NOMO-1 treated with dmso at 0.1 percent for 144 hours (cell line): ENCODE measurements around the gene EIF4E3.

Source experiments
- DNase-seq: peaks from one replicate; lab custom pipeline; 2025; ENCODE audit not compliant: unreplicated experiment; lab: John Stamatoyannopoulos, UW

EIF4E3 gene

DNA sequence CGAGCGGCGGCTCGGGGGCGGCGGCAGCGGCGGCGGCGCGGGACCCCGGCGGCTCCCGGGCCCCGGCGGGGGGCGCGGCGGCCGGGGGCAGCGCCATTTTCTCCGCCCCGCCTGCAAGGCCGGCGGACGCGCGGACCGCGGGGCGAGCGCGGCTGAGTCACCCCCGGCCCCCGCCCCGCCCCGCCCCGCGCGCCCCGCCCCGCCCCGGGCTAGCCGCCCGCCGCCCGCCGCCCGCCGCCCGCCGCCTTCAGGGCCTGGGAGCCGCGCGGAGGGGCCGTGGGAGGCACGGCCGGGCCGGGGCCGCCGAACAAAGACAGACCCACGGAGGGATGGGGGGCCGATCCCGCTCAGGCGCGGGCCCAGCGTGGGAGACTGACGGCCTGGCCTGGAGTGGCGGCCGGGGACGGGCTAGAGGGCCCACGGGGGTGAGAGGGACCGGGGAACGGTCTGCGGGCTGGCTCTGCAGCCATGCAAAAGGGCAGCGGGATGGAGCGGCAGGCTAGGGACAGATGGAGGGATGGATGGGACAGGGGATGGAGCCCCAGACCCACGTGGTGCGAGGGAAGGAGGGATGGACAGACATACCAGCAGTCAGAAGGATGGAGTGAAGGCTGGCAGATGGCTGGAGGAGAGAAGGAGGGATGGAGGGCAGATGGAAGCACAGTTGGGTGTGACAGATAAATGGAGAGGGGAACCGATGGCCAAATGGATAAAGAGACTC, at the start of gene EIF4E3:
Gene EIF4E3, minus strand, starts transcription at position 132 of the 721 bp plus-strand sequence. Its CDS starts 35 bp downstream, at position 97.
- no peak for DNase-seq

DNA sequence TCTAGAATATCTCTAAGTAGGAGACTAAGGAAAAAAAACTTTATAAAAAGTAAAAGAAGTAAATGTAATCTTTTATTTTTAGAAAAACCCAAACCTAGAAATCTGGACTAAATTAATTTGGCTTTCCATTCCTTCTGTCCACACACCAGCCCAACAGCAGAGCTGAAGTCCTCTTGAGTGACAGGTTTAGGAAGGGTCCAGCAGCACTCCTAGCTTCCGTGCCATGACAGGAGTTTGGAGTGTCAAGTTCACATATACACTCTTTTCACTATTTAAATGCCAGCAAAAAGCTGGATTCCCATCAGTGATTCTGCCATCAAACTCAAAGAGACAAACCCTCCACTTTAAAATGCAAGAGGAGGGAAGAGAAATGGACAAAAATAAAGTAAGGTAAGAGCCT, 46.7 kb upstream of the EIF4E3 start:
- no peak for DNase-seq

DNA sequence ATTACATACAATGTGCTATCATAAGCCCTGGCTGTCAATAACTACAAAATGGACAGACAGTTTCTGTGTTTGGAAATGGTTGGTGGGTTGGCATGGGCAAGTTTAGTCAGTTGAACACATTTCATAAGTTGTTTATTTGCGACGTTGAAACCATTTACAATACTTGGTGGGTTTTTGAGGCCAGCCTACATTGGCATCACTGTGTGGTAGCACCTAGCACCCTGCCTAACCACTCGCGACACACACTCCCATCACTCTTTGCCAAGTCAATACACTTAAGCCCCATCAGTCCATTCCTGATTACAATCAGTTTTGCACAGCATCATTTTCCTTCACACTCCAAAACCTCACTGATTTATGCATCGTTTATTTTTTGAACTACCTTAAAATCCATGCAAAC, 45.9 kb upstream of the EIF4E3 start:
- no peak for DNase-seq

DNA sequence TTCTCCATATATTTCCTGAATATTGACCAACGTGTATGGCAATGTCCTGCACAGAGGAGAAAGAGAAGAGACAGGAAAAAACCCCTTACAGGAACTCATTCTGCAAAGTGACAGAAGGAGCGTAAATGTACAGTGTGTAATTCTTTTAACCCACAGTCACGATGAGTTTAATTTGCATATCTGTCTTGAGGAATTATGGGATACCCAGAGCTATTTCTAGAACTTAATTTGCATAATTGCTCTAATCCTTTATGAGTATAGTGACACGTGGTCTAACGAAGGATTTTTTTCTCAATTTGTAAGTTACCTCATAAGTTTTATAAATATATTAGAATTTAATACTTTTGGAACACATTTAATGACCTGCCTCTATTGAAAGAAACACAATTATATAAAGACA, 38.2 kb upstream of the EIF4E3 start:
- no peak for DNase-seq

DNA sequence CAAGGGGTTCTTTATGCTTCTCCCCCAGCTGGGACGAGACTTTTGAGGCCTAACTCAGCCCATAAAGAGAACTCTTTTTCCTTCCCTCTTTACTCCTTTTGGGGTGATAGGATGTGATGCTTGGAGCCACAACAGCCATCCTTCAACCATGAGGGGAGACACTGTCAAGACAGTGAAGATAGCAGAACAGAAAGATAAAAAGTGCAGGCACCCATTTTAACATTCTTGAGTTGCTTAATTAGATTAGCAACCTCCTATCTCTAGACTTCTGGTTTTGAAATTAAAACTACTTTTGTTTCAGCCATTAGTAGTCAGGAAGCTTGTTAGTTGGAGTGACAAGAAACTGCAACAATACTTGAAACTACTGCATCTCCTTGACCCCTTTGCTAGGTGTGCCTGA, 34.9 kb upstream of the EIF4E3 start:
- DNase-seq, result no peak

DNA sequence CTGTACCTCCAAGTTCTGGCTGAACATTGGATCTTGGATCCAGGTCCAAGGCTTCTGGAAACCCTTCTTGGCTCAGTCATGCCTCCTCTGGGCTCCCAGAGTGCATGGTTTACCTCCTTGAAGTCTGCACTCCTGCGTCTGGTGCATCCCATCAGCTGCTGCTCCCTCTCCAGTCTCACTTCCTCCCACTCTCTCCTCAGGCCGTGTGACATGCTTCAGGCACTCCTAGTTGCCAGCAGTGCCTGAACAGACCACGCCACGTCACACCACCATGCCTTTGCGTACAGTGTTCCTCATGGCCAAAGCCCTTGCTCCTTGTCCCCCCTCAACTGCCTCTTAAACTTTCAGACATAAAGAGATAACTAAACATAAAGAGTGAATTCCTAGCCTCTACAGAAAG, 34.2 kb upstream of the EIF4E3 start:
- no peak for DNase-seq

DNA sequence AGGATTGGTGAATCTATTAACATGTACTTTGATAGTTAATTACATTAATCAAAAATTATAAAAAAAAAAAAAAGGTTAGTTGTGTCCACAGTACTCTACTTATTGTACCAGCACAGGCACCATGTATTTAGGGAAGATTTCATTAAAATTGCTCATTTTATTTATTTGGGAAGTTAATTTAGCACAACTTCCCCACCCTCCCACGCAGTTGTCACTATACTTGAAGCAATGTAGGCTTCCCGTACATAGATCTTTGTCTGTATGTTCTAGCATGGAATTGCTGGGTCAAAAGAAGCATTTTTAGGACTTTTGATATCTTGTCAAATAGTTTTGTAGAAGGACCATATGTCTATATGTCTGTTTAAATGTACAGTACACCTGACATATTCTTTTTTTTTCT, 32.9 kb upstream of the EIF4E3 start:
- no peak for DNase-seq

DNA sequence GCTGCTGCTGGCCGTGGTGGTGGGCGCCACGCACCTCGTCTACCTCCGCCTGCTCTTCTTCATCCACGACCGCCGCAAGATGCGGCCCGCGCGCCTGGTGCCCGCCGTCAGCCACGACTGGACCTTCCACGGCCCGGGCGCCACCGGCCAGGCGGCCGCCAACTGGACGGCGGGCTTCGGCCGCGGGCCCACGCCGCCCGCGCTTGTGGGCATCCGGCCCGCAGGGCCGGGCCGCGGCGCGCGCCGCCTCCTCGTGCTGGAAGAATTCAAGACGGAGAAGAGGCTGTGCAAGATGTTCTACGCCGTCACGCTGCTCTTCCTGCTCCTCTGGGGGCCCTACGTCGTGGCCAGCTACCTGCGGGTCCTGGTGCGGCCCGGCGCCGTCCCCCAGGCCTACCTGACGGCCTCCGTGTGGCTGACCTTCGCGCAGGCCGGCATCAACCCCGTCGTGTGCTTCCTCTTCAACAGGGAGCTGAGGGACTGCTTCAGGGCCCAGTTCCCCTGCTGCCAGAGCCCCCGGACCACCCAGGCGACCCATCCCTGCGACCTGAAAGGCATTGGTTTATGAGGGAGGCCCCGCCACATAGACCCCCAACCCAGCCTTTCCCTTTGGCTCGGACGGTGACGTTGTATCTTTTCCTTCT, 29.5 kb upstream of the EIF4E3 start:
- DNase-seq, result no peak

DNA sequence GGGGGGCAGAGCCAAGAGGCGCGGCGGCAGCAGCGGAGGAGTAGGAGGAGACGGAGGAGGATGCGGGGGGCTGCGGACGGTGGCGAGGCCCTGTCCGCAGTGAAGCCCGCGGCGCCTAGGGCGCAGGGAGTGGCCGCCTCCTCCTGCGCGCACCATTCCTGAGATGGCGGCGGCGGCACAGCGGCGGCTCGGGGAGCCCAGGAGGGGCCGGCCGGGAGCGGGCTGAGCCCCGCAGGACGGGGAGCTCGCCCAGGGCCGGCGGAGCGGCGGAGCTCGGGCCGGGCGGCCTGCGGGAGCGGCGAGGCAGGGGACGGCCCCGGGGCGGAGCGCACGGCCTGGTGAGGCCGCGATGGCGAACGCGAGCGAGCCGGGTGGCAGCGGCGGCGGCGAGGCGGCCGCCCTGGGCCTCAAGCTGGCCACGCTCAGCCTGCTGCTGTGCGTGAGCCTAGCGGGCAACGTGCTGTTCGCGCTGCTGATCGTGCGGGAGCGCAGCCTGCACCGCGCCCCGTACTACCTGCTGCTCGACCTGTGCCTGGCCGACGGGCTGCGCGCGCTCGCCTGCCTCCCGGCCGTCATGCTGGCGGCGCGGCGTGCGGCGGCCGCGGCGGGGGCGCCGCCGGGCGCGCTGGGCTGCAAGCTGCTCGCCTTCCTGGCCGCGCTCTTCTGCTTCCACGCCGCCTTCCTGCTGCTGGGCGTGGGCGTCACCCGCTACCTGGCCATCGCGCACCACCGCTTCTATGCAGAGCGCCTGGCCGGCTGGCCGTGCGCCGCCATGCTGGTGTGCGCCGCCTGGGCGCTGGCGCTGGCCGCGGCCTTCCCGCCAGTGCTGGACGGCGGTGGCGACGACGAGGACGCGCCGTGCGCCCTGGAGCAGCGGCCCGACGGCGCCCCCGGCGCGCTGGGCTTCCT, 28.8 kb upstream of the EIF4E3 start, which contains the start of gene GPR27:
Gene GPR27, plus strand, starts transcription at position 155 of the 909 bp plus-strand sequence. Its CDS starts 195 bp downstream, at position 350.
- no peak for DNase-seq

DNA sequence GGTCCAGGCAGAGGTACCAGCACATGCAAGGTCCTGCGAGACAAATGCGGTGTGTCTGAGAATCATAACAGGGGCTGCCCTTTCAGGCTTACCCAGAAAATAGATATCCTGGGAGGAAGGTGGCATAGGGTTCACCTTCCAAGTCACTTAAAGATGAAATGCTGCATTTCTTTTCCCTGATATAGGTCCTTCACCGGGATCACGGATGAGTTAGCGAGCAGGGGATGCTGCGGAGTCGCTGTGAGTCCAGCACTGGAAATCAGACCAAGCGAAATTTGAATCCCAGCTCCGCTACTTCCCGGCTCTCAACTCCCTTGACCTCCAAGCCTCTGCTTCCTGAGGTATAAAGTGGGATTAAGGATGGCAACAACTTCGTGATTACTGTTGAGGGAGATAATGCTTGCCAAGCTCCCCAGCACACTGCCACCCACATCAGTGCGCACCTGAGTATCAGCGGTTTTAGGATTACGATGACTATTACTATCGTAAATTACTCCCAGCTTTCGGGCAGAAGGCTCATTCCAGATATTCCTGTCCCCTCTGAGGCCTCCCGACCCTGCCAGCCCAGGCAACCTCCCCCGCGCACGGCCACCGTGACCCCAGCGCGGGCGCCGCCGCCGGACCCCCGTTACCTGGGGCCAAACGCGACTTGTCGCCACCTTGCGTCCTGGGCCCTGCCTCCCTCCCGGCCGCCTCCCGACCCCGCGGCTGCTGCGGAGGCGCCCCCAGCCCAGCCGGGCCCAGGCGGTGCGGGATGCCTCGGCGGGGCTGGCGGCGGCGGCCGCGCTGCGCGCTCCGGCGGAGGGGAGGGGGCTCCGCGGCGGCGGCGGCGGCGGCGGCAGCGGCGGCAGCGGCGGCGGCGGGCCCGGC, 27.9 kb upstream of the EIF4E3 start:
- DNase-seq, result no peak

DNA sequence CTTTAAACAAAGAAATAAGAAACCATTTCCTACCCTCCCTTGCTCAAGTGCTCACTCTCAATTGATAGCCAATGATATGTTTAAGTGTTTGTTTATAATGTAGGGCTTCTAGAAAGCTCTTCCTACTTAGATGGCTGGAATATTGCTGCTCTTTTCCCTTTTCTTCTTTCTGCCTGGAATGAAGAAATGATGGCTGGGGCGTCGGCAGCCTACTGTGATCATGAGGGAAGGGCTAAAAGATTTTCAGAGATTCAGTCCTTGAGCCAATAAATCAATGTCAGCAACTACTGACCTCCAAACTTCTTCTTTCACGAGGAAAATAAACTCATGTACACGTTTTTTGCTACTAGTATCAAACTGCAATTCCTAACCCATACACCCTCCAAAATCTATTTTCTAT, 26.4 kb upstream of the EIF4E3 start:
- DNase-seq, result no peak

DNA sequence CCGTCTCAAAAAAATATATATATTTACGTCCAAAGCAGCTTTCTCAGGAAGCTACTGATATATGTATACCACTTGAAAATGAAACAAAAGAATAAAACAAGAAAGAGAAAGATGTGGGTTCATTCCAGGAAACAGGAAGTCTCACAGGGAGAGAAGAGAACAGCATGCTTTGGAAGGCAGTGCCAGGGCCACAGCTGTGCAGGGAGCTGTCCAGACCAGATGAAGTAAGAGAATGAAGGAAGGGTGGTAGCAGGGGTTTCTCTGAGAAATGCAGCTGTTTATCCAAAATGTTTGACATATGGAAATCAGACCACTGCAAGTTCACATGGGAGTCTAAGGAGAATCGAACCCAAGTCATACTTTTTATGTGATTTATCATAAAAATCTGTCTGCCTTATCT, 19.5 kb upstream of the EIF4E3 start:
- no peak for DNase-seq

DNA sequence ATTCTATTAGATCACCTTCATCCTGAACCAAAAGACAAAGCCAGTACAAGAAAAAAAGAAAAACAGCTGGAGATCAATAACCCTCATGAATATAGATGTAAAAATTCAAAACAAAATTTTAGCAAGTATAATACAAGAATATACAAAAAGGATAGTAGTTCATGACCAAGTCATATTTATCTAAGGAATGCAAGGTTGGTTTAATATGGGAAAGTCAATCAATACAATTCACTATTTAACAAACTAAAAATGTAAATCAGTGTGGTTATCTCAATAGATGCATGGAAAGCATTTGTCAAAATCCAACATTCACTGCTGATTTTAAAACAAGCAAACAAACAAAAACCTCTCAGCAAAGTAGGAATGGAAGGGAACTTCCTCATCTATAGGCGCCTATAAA, 17.4 kb upstream of the EIF4E3 start:
- no peak for DNase-seq

DNA sequence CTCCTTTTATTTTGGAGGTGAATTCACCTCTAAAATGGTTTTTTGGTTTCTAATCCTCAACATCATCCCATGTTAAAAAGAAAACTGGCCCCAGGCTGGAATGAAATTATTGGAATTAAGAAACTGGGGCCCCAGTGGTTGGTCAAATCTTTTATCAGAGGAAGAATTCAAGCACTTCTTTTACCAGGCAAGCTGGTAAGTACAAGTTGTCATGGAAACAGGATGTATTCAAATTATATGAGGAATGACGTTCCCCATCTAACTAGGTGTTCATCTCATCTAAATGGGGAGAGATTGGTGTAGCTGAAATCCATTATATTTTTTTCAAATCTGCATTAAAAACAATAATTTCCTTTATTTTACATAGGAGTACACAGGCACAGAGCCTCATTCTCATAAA, 9.7 kb upstream of the EIF4E3 start:
- DNase-seq, result no peak

DNA sequence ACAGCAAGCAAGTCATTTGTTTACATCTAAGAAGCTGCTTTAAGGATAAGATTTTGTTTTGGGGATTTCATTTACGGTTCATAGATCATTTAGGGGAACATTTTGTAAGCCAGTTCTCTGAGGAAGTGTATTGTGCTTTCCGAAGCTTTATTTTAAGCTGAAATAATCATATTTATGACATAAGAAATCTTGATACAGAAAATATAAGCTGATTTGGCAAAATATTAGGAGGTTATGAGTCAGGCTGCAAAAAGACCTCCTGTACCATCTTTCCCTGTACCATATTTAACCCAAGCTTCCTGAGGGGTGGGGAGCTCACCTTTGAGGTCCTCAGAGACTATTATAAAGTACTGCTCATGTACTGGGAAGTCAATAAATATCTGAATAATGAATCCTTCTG, 8.1 kb upstream of the EIF4E3 start:
- no peak for DNase-seq

DNA sequence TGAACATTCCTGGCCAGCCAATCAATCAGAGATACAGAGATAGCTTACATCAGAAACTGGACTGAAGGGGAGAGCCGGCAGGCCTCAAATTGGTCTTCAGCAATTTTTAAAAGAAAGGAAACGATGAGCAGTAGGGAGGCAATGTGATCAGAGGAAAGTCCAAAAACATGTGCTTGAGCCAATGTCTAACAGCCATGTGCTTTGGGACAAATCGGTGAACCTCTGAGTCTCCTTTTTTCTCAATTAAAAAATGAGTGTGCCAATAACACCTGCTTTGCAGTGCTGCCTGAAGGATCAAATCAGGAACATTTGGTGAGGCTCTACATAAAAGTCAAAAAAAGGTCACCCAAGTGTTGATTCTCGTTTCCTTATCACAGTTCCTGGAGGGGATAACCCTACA, 7.4 kb upstream of the EIF4E3 start:
- DNase-seq, result no peak

DNA sequence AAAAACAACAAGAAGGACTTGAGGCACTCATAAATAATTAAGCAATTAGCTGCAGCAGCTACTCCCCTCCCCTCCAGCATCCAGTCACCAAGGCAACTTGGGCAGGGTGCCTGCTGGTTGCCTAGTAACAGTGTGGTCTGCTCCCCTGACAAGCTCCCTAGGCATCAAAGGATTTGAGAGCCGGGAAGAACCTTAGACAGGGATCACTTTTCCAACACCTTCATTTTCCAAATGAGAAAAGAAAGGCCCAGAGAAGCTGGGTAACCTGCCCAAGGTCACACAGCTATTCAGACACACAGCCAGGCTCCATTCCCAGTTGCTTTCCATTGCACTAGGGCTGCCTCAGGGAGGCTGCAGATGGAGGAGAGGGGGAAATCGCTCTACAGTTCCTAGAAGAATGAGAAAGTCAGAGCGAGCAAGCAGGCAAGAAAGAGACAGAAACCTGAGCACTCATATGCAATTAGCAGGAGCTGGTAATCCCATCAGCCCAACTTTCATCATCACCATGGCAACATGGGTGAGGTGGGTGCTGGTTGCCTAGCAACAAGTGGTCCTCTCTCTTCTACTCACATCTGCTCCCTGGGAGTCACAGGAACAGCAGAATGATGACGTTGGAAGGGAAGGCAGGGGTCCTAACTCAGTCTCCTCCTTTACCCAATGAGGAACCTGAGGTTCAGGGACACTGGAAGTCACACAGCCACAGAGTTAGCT, 3.6 kb upstream of the EIF4E3 start:
- DNase-seq, result no peak

DNA sequence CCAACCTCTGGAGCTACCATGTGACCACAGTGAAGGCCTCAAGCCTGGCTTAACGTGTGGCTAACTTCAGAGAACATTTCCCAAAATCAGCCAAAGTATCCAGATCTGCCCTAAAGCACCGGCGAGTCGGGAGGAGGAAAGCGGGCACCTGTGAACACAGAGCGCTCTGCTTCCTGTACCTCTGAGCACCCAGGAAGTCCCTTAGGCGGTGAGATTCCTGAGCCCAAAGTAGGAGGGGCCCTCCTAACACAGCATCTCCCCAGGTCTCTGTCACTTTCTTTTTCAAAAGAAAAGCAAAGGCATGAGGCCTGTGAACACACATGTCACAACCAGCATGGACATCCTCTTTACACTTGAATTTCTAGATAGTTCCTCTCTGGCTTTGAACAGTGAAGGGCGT, 944 bp upstream of the EIF4E3 start:
- no peak for DNase-seq

DNA sequence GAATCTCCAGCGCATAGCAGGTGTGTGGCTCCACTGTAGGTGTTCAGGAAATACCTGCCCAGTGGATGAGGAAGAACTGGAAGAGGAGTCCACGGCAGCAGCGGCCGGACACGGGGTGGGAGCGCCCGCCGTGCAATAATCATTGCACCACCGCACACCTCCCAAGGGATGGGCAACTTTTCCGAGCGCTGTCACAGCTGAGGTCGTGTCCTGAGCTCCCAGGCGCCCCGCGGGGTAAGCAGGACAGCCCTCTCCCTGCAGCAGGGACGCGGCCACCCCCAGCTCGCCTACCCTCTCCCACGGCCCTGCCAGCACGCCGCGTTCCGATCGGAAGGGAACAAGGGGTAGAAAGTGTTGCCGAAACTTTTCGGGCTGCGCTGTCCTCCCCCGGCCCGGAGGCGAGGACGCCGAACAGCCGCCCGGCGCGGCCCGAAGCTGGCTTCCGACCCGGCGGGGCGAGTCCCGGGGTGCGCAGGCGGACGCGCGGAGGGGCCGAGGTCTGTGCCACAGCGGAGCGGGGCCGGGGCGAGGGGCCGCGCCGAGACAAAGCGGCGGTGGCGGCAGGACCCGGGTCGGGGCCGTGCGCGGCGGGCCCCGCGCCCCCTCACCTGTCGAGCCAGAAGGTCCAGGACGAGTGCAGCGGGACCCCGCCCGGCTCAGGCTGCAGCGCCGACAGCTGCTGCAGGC, 475 bp downstream of the EIF4E3 start:
- DNase-seq, result no peak

DNA sequence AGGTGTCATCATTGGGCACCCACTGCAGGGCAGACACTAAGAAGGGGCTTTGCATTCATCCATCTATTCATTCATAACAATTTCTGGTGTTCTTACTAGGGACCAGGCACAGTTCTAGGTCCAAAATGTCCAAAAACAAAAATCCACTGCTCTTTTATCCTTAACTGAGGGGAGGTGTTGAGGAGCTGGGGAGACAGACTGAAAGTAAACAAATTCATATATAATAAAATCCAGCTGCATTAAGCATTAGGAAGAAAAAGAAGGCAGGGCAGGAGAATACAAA, 1.1 kb downstream of the EIF4E3 start:
- DNase-seq, result no peak
